VCaP (cell line): ENCODE measurements around the gene MYO1F.

Source experiments
- H3K27ac ChIP-seq: fragments of 450-650 bp; 2 replicates; pipeline ENCODE4 v1.5.1; 2017
- CTCF ChIP-seq: fragments of 450-650 bp; conservative IDR thresholded peaks from 2 replicates; pipeline ENCODE4 v1.5.1; 2017; ENCODE audit warnings: mild to moderate bottlenecking, moderate library complexity

The MYO1F gene

GRCh38 chr19:8513687-8514504 lies 63.3 kb downstream of the MYO1F start, which contains the start of gene ZNF414:
ZNF414 (minus strand) TSS chr19:8514167; CDS start chr19:8514046, 121 bp downstream.
- peak within 1 kb of the TSS; percentile 90 for H3K27ac ChIP-seq
- no peak for TF ChIP-seq CTCF

- peak overlapping the region; percentile 90 for H3K27ac ChIP-seq
Measured at GRCh38 chr19:8513036-8513686, 64.1 kb downstream of the MYO1F start.

GRCh38 chr19:8512115-8512967 lies 64.9 kb downstream of the MYO1F start:
- peak overlapping the region; percentile 90 for H3K27ac ChIP-seq
- TF ChIP-seq CTCF: no peak

More at GRCh38 chr19:8513036-8513686, 64.1 kb downstream of the MYO1F start:
- TF ChIP-seq CTCF: no peak

GRCh38 chr19:8511573-8512101 lies 65.6 kb downstream of the MYO1F start:
- no peak for TF ChIP-seq CTCF
- H3K27ac ChIP-seq: no peak overlapping the region

GRCh38 chr19:8510589-8511115 lies 66.6 kb downstream of the MYO1F start:
- H3K27ac ChIP-seq: no peak overlapping the region
- TF ChIP-seq CTCF: no peak

GRCh38 chr19:8506402-8506957 lies 70.8 kb downstream of the MYO1F start:
- H3K27ac ChIP-seq: peak overlapping the region; percentile 72
- peak; percentile 27 for TF ChIP-seq CTCF
